Heart right ventricle (tissue), 16 donors: ENCODE data around the gene SYTL1. TPM values are rescaled to one million over a fixed set of nuclear protein-coding genes. Genes with fewer than 3 reads are reported as not detected.

Source experiments
- ATAC-seq, 8 donors: fragments of 200-7000 bp; cut with Tn5 transposase; one replicate each; pipeline ENCODE4 v1.9.1; 2020; ENCODE audit warnings: mild to moderate bottlenecking in 8 of 8, moderate library complexity in 8 of 8, moderate number of reproducible peaks in 1 of 8
- DNase-seq, 2 donors: peaks; one replicate each; pipeline ENCODE4 v3.0.0-alpha.2; 2020
- H3K27ac ChIP-seq, 10 donors: fragments of 200-600 bp; sonication (generic) in 2 of 10; one replicate each; pipeline versions ENCODE4 v1.5.0 to v1.8.0; 2020 to 2022; ENCODE audit warnings: mild to moderate bottlenecking in 3 of 10
- H3K27me3 ChIP-seq, 7 donors: fragments of 200-600 bp; one replicate each; pipeline ENCODE4 v1.8.0; 2021 to 2022; ENCODE audit warnings: mild to moderate bottlenecking in 2 of 7
- H3K36me3 ChIP-seq, 9 donors: fragments of 200-600 bp; sonication (generic) in 1 of 9; one replicate each; pipeline versions ENCODE4 v1.5.0 to v1.8.0; 2020 to 2022; ENCODE audit warnings: mild to moderate bottlenecking in 2 of 9
- H3K4me1 ChIP-seq, 9 donors: fragments of 200-600 bp; sonication (generic) in 1 of 9; one replicate each; pipeline versions ENCODE4 v1.5.0 to v1.8.0; 2020 to 2022; ENCODE audit warnings: mild to moderate bottlenecking in 4 of 9
- H3K4me3 ChIP-seq, 10 donors: fragments of 200-600 bp; sonication (generic) in 2 of 10; one replicate each; pipeline versions ENCODE4 v1.5.0 to v1.8.0; 2020 to 2022; ENCODE audit warnings: mild to moderate bottlenecking in 7 of 10, moderate library complexity in 2 of 10
- H3K9me3 ChIP-seq, 11 donors: fragments of 200-600 bp in 10 of 11; sonication (generic) in 2 of 11; one replicate each; pipeline versions ENCODE4 v1.5.0 to v1.8.0; 2013 to 2022; ENCODE audit warnings: mild to moderate bottlenecking in 2 of 11, control low read depth in 1 of 11, moderate library complexity in 1 of 11
- WGBS, 2 donors: extraction: QIAGEN DNeasy Blood & Tissue Kit; methylation state at CpG; one replicate each; pipeline ENCODE4 v1.1.7; 2013; ENCODE audit warnings: inconsistent platforms in 1 of 2; 5-methylcytosine and 5-hydroxymethylcytosine counted together
- intact Hi-C, 10 donors: fragments of 100-400 bp; cut with DNase I; formaldehyde crosslinking; loops; one replicate each; pipeline versions ENCODE4 v1.11.1 to v1.14.2; 2022
- polyA plus RNA-seq, 2 donors: library from polyadenylated mRNA; stranded (reverse); fragments of 200-250 nt; gene quantifications; one replicate each; pipeline ENCODE4 v1.2.3, GENCODE V29; 2013
- total RNA-seq, 10 donors: library from RNA; stranded (reverse); fragmentation: NEBNext Ultra II Directional in 3 of 10; extraction: Animal tissue kit (Norgen Biotek cat#: 25700) in 3 of 10; gene quantifications; one replicate each; pipeline versions ENCODE4 v1.2.1 to v1.2.4, GENCODE V29; 2021 to 2023
- TF ChIP-seq, protein P1 (sequence below), 9 donors: fragments of 200-600 bp; sonication (generic) in 2 of 9; IDR thresholded peaks; one replicate each; pipeline versions ENCODE4 v1.5.0 to v1.8.0; 2021 to 2022; ENCODE audit warnings: antibody characterized with exemption in 9 of 9, mild to moderate bottlenecking in 5 of 9, moderate library complexity in 1 of 9
- donor health status: Arrhythmogenic right ventricular cardiomyopathy.
- donor health status: ischemic (EF 13 %, LVEDD 7.1; RV severe dilation, severe dysfunction).
- donor health status: healthy with polysubstance abuse.
- donor health status: DM: no; HTN: yes; CAD: no.
- donor health status: DM: no; HTN: no; CAD: no.
- donor health status: ischemic (EF 25% LVEDD 6.9; RV normal size, moderate dysfunction).
- donor health status: ischemic (EF 25% LVEDD 5.7; RV mildly dilated, moderate dysfunction).
- donor health status: healthy.
- donor health status: DM: yes; HTN: yes; CAD: no.
- donor health status: Ischemic cardiomyopathy.
- donor health status: ischemic (EF 35%, LVEDD 5.7; RV mildly dilated, moderate dysfunction).
- donor health status: nonischemic (EF 11% LVEDD 7.7; RV severe dilation, severe dysfunction).
- donor health status: DM: yes; HTN: yes; CAD: no.
- donor health status: PGD.
- donor health status: ischemic (EF 29% LVEDD 5.4; RV normal size, mild dysfunction).
- donor health status: nonischemic (EF 23%, LVEDD 6.1; RV moderate dilation, normal function).

Gene SYTL1
- total and polyA plus RNA-seq, 12 donors = 0.30 to 4.3 (median 0.68) TPM

DNA sequence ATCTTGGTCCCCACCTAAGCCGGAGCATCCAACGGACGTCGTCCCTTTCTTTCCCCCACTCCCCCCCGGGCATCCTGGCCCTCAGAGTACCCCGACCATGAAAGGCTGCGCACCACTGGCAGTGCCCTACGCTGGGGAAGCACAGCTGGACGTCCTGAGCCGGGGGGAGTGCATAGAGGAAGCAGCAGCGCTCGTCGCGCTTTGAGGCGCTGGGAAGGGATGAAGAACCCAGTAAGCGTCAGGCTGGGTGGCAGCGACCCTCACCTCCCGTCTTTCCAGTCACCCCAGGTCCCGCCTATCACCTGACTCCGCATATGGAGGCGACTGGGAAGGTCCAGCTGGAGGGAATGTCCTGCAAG lies 19.2 kb downstream of the SYTL1 start:
- whole genome bisulfite sequencing, 2 donors = 87 to 88% methylated on average over 21 of the region's 21 CpGs
- Histone ChIP-seq H3K27me3 (no peaks in the 10 kb centered on the region), H3K4me3 (peak overlapping the region in 4 of 10 donors; percentile 41 to 50 (median 46)), H3K36me3 (peaks cover 13 to 88% (median 64%) of the 10 kb centered on the region in 9 donors), H3K9me3 (no peaks in the 10 kb centered on the region), H3K4me1 (peaks cover 12 to 43% (median 22%) of the 10 kb centered on the region in 9 donors), H3K27ac (no peak overlapping the region)
- intact Hi-C loops = loop anchor here in 1 of 10 donors (5.0 kb wide), 1 partner anchor 34 kb away; no protein-coding TSS in a partner anchor
- no peak for DNase-seq
- TF ChIP-seq, protein P1, sequence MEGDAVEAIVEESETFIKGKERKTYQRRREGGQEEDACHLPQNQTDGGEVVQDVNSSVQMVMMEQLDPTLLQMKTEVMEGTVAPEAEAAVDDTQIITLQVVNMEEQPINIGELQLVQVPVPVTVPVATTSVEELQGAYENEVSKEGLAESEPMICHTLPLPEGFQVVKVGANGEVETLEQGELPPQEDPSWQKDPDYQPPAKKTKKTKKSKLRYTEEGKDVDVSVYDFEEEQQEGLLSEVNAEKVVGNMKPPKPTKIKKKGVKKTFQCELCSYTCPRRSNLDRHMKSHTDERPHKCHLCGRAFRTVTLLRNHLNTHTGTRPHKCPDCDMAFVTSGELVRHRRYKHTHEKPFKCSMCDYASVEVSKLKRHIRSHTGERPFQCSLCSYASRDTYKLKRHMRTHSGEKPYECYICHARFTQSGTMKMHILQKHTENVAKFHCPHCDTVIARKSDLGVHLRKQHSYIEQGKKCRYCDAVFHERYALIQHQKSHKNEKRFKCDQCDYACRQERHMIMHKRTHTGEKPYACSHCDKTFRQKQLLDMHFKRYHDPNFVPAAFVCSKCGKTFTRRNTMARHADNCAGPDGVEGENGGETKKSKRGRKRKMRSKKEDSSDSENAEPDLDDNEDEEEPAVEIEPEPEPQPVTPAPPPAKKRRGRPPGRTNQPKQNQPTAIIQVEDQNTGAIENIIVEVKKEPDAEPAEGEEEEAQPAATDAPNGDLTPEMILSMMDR (IDR thresholded peaks at IDR 0.05) = no peak
- ATAC-seq = no peak

DNA sequence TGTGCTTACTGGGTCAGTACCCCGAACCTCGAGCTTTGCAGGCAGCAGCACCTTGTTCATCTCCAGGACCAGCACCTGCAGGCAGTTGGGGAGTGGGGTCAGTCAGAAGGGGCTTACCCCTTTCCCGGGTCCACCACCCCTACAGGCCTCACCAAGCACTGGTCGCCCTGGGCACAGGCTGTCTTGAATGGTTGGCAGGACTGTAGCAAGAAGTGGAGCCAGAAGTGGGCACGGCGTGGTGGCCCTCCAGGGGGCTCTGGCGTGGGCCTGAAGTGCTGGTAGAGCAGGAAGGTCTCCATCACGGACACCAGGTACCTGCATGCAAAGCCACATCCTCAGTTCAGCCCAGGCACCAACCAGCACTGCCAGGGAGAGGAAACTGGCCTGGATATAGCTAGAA lies 19.7 kb downstream of the SYTL1 start:
- intact Hi-C loops = loop anchor here in 1 of 10 donors (5.0 kb wide), 1 partner anchor 34 kb away; no protein-coding TSS in a partner anchor
- TF ChIP-seq, protein P1 (IDR thresholded peaks at IDR 0.05) = no peak
- no peak overlapping the region for H3K4me3 ChIP-seq
- peaks cover 12 to 42% (median 22%) of the 10 kb centered on the region in 9 donors for H3K4me1 ChIP-seq
- DNase-seq = no peak
- no peaks in the 10 kb centered on the region for H3K9me3 ChIP-seq
- WGBS, 2 donors = 95 to 98% methylated on average over 8 of the region's 8 CpGs
- ATAC-seq = no peak
- H3K27ac ChIP-seq = no peak overlapping the region
- no peaks in the 10 kb centered on the region for H3K27me3 ChIP-seq
- H3K36me3 ChIP-seq = peaks cover 11 to 83% (median 61%) of the 10 kb centered on the region in 9 donors

DNA sequence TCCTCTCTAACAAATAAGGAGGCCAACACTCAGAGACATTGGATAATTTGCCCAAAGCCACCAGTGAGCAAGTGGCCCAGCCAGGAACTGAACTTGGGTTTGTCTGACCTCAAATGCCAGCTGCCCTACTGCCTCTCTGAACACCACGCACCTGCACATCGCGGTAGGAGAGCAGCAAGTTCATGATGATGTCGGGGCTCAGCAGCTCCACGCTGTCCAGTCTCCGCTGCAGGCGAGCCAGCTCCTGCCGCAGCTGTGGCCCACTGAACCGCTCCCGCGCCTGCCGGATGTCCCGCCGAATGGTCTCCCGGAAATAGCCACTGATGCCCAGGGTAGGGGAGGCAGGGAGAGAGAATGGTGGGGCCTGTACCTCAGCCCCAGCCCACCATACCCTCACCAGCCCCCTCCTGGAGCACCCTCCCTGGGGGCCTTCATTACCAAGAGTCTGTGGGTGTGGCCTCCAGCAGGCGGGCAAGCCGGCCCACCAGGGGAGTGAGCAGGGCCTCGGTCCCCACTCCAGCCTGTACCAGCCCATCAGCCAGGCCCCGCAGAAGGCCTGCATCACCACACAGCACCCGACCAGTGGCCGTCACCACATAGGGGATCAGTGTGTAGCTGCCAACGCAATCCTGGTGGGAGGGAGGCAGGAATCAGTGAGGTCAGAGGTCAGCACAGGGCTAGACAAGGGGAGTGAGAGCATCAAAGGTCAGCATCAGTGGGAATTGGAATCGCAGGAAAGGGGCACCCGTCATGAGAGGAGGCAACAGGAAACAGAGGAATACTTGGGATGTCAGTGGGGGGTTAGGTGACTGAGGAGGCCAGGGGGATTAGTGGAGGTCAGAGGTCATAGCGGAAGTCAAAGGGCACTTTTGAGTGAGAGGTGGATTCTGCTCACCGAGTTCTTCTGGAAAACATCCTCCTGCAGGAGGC lies 22.2 kb downstream of the SYTL1 start:
- Histone ChIP-seq H3K4me3 (peak overlapping the region in 6 of 10 donors; percentile 59 to 90 (median 78)), H3K4me1 (peaks cover 25 to 55% (median 38%) of the 10 kb centered on the region in 9 donors), H3K9me3 (no peaks in the 10 kb centered on the region), H3K27me3 (no peaks in the 10 kb centered on the region), H3K36me3 (peaks cover 6 to 58% (median 42%) of the 10 kb centered on the region in 9 donors), H3K27ac (peak overlapping the region in 3 of 10 donors; percentile 97 to 100 (median 99))
- WGBS, 2 donors = 89 to 91% methylated on average over 26 of the region's 26 CpGs
- ATAC-seq (no peak), DNase-seq (no peak)
- intact Hi-C loops = loop anchor here in 1 of 10 donors (5.0 kb wide), 1 partner anchor 37 kb away; no protein-coding TSS in a partner anchor
- TF ChIP-seq, protein P1 (IDR thresholded peaks at IDR 0.05) = no peak

DNA sequence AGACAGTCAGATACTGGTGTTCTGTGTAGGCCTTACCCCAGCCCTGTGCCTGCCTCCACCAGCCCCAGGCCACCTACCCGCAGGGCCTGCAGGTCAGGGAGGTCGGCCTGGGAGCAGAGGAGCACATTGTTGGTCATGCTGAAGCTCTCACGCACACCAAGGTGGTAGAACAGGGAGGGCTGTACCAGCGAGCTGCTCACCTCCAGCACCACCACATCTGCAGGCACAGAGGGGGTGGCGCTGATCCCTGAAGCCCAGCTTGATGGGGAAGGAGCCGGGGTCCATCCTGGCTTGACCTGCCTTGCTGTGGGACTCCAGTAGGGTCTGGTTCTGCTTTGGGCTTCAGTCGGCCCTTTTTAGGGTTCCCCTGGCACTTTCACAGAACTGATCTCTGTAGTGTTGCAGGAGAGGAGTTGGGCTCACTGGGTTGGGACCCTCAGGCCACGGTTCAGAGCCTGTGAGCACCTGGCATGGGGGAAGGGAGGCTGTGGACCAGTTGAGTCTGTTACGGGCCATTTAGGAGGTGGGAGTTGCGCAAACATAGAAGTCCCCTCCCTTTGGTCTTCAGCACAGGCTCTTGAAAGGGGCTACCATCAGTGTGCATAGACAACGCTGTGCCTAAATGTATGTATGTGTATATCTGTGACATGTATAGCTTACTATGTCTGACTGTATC lies 23.0 kb downstream of the SYTL1 start:
- Histone ChIP-seq H3K27me3 (no peaks in the 10 kb centered on the region), H3K9me3 (no peaks in the 10 kb centered on the region), H3K4me1 (peaks cover 25 to 61% (median 45%) of the 10 kb centered on the region in 9 donors), H3K36me3 (peaks cover 6 to 50% (median 35%) of the 10 kb centered on the region in 9 donors), H3K27ac (peak overlapping the region in 9 of 10 donors; percentile 97 to 100 (median 98)), H3K4me3 (peak overlapping the region; percentile 45 to 90 (median 77))
- DNase-seq = no peak
- 76 to 81% methylated on average over 11 of the region's 11 CpGs for WGBS, 2 donors
- intact Hi-C loops = loop anchor here in 3 of 10 donors (5.0 kb wide), 2 partner anchors 38 to 43 kb away; partner anchors contain the start of gene TMEM222 (in 2 of the 3)
- TF ChIP-seq, protein P1 (IDR thresholded peaks at IDR 0.05) = no peak
- no peak for ATAC-seq
